ENCODE measurements around the gene ZBTB24.
"Not testable (repeated sequence)": the region's sequence is repeated elsewhere in the genome, so short reads cannot be mapped to it uniquely, and the experiment has no call there.

ZBTB24 gene

GRCh38 chr6:109482905-109483734 lies at the start of gene ZBTB24:
TSS of gene ZBTB24 (minus strand) at chr6:109483219. CDS start at chr6:109482026, 1,193 bp downstream.
- H3K4me3 ChIP-seq (ENCODE audit: low read length) = peak within 1 kb of the TSS; percentile 80
- H3K4me1 ChIP-seq (ENCODE audit: insufficient read depth, low read length) = peaks cover 6% of the 10 kb centered on the region
- H3K27me3 ChIP-seq (ENCODE audit: insufficient read depth, low read length) = peaks cover 4% of the 10 kb centered on the region
- H3K9me3 ChIP-seq (ENCODE audit: low read length) = no peaks in the 10 kb centered on the region
- H3K36me3 ChIP-seq (ENCODE audit: insufficient read depth, low read length) = peaks cover 24% of the 10 kb centered on the region
- H2AFZ ChIP-seq (ENCODE audit: low read depth, low read length) = peak within 1 kb of the TSS; percentile 99

GRCh38 chr6:109531446-109531845 lies 48.4 kb upstream of the ZBTB24 start:
- Histone ChIP-seq H2AFZ (ENCODE audit: low read depth, low read length) (no peak overlapping the region), H3K36me3 (ENCODE audit: insufficient read depth, low read length) (no peaks in the 10 kb centered on the region), H3K27me3 (ENCODE audit: insufficient read depth, low read length) (no peaks in the 10 kb centered on the region), H3K9me3 (ENCODE audit: low read length) (no peaks in the 10 kb centered on the region), H3K4me3 (ENCODE audit: low read length) (no peak overlapping the region), H3K4me1 (ENCODE audit: insufficient read depth, low read length) (no peaks in the 10 kb centered on the region)

GRCh38 chr6:109527989-109528388 lies 45.0 kb upstream of the ZBTB24 start:
- Histone ChIP-seq H3K4me3 (ENCODE audit: low read length) (no peak overlapping the region), H3K36me3 (ENCODE audit: insufficient read depth, low read length) (no peaks in the 10 kb centered on the region), H3K9me3 (ENCODE audit: low read length) (no peaks in the 10 kb centered on the region), H2AFZ (ENCODE audit: low read depth, low read length) (no peak overlapping the region), H3K27me3 (ENCODE audit: insufficient read depth, low read length) (no peaks in the 10 kb centered on the region), H3K4me1 (ENCODE audit: insufficient read depth, low read length) (no peaks in the 10 kb centered on the region)

- H3K9me3 ChIP-seq (ENCODE audit: low read length) = no peaks in the 10 kb centered on the region
- no peaks in the 10 kb centered on the region for H3K27me3 ChIP-seq (ENCODE audit: insufficient read depth, low read length)
- no peak overlapping the region for H3K4me3 ChIP-seq (ENCODE audit: low read length)
- no peaks in the 10 kb centered on the region for H3K4me1 ChIP-seq (ENCODE audit: insufficient read depth, low read length)
- H3K36me3 ChIP-seq (ENCODE audit: insufficient read depth, low read length) = no peaks in the 10 kb centered on the region
- no peak overlapping the region for H2AFZ ChIP-seq (ENCODE audit: low read depth, low read length)
Measured at GRCh38 chr6:109526905-109527628, 44.0 kb upstream of the ZBTB24 start.

- Histone ChIP-seq H2AFZ (ENCODE audit: low read depth, low read length) (no peak overlapping the region), H3K4me3 (ENCODE audit: low read length) (no peak overlapping the region), H3K4me1 (ENCODE audit: insufficient read depth, low read length) (no peaks in the 10 kb centered on the region), H3K36me3 (ENCODE audit: insufficient read depth, low read length) (no peaks in the 10 kb centered on the region), H3K27me3 (ENCODE audit: insufficient read depth, low read length) (no peaks in the 10 kb centered on the region), H3K9me3 (ENCODE audit: low read length) (no peaks in the 10 kb centered on the region)
Measured at GRCh38 chr6:109524129-109524528, 41.1 kb upstream of the ZBTB24 start.

- no peak overlapping the region for H2AFZ ChIP-seq (ENCODE audit: low read depth, low read length)
- H3K9me3 ChIP-seq (ENCODE audit: low read length) = no peaks in the 10 kb centered on the region
- H3K4me3 ChIP-seq (ENCODE audit: low read length) = no peak overlapping the region
Measured at GRCh38 chr6:109523478-109523877, 40.5 kb upstream of the ZBTB24 start.

GRCh38 chr6:109521080-109521479 lies 38.1 kb upstream of the ZBTB24 start:
- H2AFZ ChIP-seq (ENCODE audit: low read depth, low read length) = no peak overlapping the region
- no peaks in the 10 kb centered on the region for H3K36me3 ChIP-seq (ENCODE audit: insufficient read depth, low read length)
- H3K27me3 ChIP-seq (ENCODE audit: insufficient read depth, low read length) = peaks cover 2% of the 10 kb centered on the region
- H3K4me3 ChIP-seq (ENCODE audit: low read length) = no peak overlapping the region
- no peaks in the 10 kb centered on the region for H3K4me1 ChIP-seq (ENCODE audit: insufficient read depth, low read length)
- H3K9me3 ChIP-seq (ENCODE audit: low read length) = no peaks in the 10 kb centered on the region

More at GRCh38 chr6:109523478-109523877, 40.5 kb upstream of the ZBTB24 start:
- no peaks in the 10 kb centered on the region for H3K27me3 ChIP-seq (ENCODE audit: insufficient read depth, low read length)
- H3K36me3 ChIP-seq (ENCODE audit: insufficient read depth, low read length) = no peaks in the 10 kb centered on the region
- no peaks in the 10 kb centered on the region for H3K4me1 ChIP-seq (ENCODE audit: insufficient read depth, low read length)

- H2AFZ ChIP-seq (ENCODE audit: low read depth, low read length); H3K27me3 ChIP-seq (ENCODE audit: insufficient read depth, low read length); H3K9me3 ChIP-seq (ENCODE audit: low read length); H3K4me1 ChIP-seq (ENCODE audit: insufficient read depth, low read length); H3K36me3 ChIP-seq (ENCODE audit: insufficient read depth, low read length); H3K4me3 ChIP-seq (ENCODE audit: low read length): not testable (repeated sequence)
Measured at GRCh38 chr6:109519647-109520046, 36.6 kb upstream of the ZBTB24 start.

GRCh38 chr6:109516929-109517328 lies 33.9 kb upstream of the ZBTB24 start:
- no peak overlapping the region for H2AFZ ChIP-seq (ENCODE audit: low read depth, low read length)
- H3K4me1 ChIP-seq (ENCODE audit: insufficient read depth, low read length) = peaks cover 8% of the 10 kb centered on the region
- H3K4me3 ChIP-seq (ENCODE audit: low read length) = no peak overlapping the region
- H3K36me3 ChIP-seq (ENCODE audit: insufficient read depth, low read length) = no peaks in the 10 kb centered on the region
- no peaks in the 10 kb centered on the region for H3K9me3 ChIP-seq (ENCODE audit: low read length)
- H3K27me3 ChIP-seq (ENCODE audit: insufficient read depth, low read length) = peaks cover 2% of the 10 kb centered on the region

- Histone ChIP-seq H3K27me3 (ENCODE audit: insufficient read depth, low read length) (peaks cover 2% of the 10 kb centered on the region), H3K36me3 (ENCODE audit: insufficient read depth, low read length) (no peaks in the 10 kb centered on the region), H3K4me3 (ENCODE audit: low read length) (no peak overlapping the region), H3K4me1 (ENCODE audit: insufficient read depth, low read length) (peaks cover 8% of the 10 kb centered on the region), H2AFZ (ENCODE audit: low read depth, low read length) (no peak overlapping the region), H3K9me3 (ENCODE audit: low read length) (peaks cover 2% of the 10 kb centered on the region)
Measured at GRCh38 chr6:109515781-109516409, 32.9 kb upstream of the ZBTB24 start.

GRCh38 chr6:109514946-109515345 lies 31.9 kb upstream of the ZBTB24 start:
- peaks cover 4% of the 10 kb centered on the region for H3K9me3 ChIP-seq (ENCODE audit: low read length)
- H3K4me3 ChIP-seq (ENCODE audit: low read length) = no peak overlapping the region

GRCh38 chr6:109513571-109514071 lies 30.6 kb upstream of the ZBTB24 start:
- H3K4me1 ChIP-seq (ENCODE audit: insufficient read depth, low read length) = peaks cover 10% of the 10 kb centered on the region
- H3K4me3 ChIP-seq (ENCODE audit: low read length) = no peak overlapping the region
- peaks cover 4% of the 10 kb centered on the region for H3K9me3 ChIP-seq (ENCODE audit: low read length)
- H3K27me3 ChIP-seq (ENCODE audit: insufficient read depth, low read length) = peaks cover 2% of the 10 kb centered on the region
- no peaks in the 10 kb centered on the region for H3K36me3 ChIP-seq (ENCODE audit: insufficient read depth, low read length)
- H2AFZ ChIP-seq (ENCODE audit: low read depth, low read length) = no peak overlapping the region

More at GRCh38 chr6:109514946-109515345, 31.9 kb upstream of the ZBTB24 start:
- no peak overlapping the region for H2AFZ ChIP-seq (ENCODE audit: low read depth, low read length)
- peaks cover 2% of the 10 kb centered on the region for H3K27me3 ChIP-seq (ENCODE audit: insufficient read depth, low read length)
- H3K4me1 ChIP-seq (ENCODE audit: insufficient read depth, low read length) = peaks cover 8% of the 10 kb centered on the region
- H3K36me3 ChIP-seq (ENCODE audit: insufficient read depth, low read length) = no peaks in the 10 kb centered on the region
